ENCODE results near the gene JHY.

The JHY gene

GRCh38 chr11:122981388-122982264, 99.1 kb downstream of the JHY start, which contains the start of gene BSX:
BSX (minus strand) TSS chr11:122981834; CDS start chr11:122981671, 163 bp downstream.
- Histone ChIP-seq H3K23ac (ENCODE audit: low read length in 2 of 2) (no peak within 1 kb of the TSS), H3K4me1 (ENCODE audit: control insufficient read depth, insufficient read depth, low read depth, low read length) (peaks cover 26% of the 10 kb centered on the region), H2BK120ac (ENCODE audit: low read depth, low read length) (no peak within 1 kb of the TSS), H2BK5ac (ENCODE audit: low read depth, low read length, poor library complexity, severe bottlenecking) (no peak within 1 kb of the TSS), H3K27me3 (ENCODE audit: control insufficient read depth in 1 of 2, insufficient read depth in 1 of 2, low read length in 2 of 2) (peaks cover 94 to 99% of the 10 kb centered on the region in 2 experiments), H3K18ac (ENCODE audit: low read depth in 1 of 2, low read length in 2 of 2) (no peak within 1 kb of the TSS), H2AFZ (ENCODE audit: low read depth, low read length) (no peak within 1 kb of the TSS), H3K79me1 (replicated peaks; ENCODE audit: low read length, poor library complexity, severe bottlenecking) (no peaks in the 10 kb centered on the region), H3K9ac (ENCODE audit: low read length) (no peak within 1 kb of the TSS), H3K14ac (ENCODE audit: low read length in 2 of 2) (no peak within 1 kb of the TSS), H3K4ac (ENCODE audit: low read depth in 1 of 2, low read length in 2 of 2) (no peak within 1 kb of the TSS), H4K8ac (ENCODE audit: low read length) (no peak within 1 kb of the TSS), H3K4me2 (ENCODE audit: low read length, poor library complexity, severe bottlenecking) (peak within 1 kb of the TSS; percentile 32), H2BK15ac (ENCODE audit: low read depth, poor library complexity, severe bottlenecking) (no peak within 1 kb of the TSS), H3K36me3 (ENCODE audit: control insufficient read depth in 1 of 2, insufficient read depth in 2 of 2, low read depth in 1 of 2, low read length in 2 of 2) (no peaks in the 10 kb centered on the region), H4K91ac (ENCODE audit: low read length) (no peak within 1 kb of the TSS), H2AK5ac (ENCODE audit: low read length, severe bottlenecking) (no peak within 1 kb of the TSS), H3K27ac (ENCODE audit: low read length, poor library complexity, severe bottlenecking) (no peak within 1 kb of the TSS), H2BK12ac (ENCODE audit: low read length in 2 of 2) (no peak within 1 kb of the TSS), H3K4me3 (ENCODE audit: insufficient read depth in 1 of 2, low read depth in 1 of 2, low read length in 2 of 2) (no peak within 1 kb of the TSS), H3K9me3 (ENCODE audit: control insufficient read depth, low read length) (no peaks in the 10 kb centered on the region)
- peak; percentile 43 for DNase-seq
- 14% methylated on average over 35 of the region's 35 CpGs for WGBS

DNA sequence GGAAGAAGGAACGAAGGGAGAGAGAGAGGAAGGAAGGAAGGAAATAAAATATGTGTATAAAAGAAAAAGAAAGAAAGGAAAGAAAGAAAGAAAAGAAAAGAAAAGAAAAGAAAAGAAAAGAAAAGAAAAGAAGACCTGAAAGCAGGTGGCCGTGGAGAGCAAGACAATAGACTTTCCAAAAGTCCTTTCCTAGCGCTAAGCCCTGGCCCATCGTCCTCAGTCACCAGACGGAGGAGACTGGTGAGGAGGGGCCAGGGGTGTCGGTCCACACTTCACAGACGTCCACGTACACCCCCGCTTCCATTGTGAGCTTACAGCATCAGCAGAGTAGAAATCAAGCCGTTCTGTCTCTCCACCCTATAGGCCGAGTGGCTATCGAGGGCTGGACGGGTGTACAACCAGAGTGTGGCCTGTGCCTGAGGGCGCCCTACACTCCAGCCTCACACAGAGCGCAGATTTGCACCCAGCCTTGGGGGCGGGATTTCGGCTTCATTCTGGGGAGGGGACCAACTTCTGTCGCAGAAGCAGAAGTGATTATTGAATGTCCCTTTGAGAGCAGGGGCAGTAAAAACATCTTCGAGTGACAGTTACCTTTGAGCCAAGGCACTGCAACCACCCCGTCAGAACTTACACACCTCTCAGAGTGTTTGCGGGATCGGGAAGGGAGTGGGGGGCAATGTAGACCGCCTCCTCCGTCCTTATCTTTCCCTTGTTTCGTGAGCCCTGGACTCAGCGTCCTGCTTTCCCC, 101.1 kb downstream of the JHY start:
- H2AFZ ChIP-seq (ENCODE audit: low read depth, low read length) = no peak overlapping the region
- no peak overlapping the region for H2BK5ac ChIP-seq (ENCODE audit: low read depth, low read length, poor library complexity, severe bottlenecking)
- H3K4me3 ChIP-seq (ENCODE audit: insufficient read depth in 1 of 2, low read depth in 1 of 2, low read length in 2 of 2) = peak overlapping the region; percentile 63 to 82
- no peaks in the 10 kb centered on the region for H3K9me3 ChIP-seq (ENCODE audit: control insufficient read depth, low read length)
- H3K4me1 ChIP-seq (ENCODE audit: control insufficient read depth, insufficient read depth, low read depth, low read length) = peaks cover 16% of the 10 kb centered on the region
- H3K14ac ChIP-seq (ENCODE audit: low read length in 2 of 2) = no peak overlapping the region
- no peak overlapping the region for H3K27ac ChIP-seq (ENCODE audit: low read length, poor library complexity, severe bottlenecking)
- peak overlapping the region; percentile 78 for H3K4me2 ChIP-seq (ENCODE audit: low read length, poor library complexity, severe bottlenecking)
- no peak overlapping the region for H3K18ac ChIP-seq (ENCODE audit: low read depth in 1 of 2, low read length in 2 of 2)
- H3K27me3 ChIP-seq (ENCODE audit: control insufficient read depth in 1 of 2, insufficient read depth in 1 of 2, low read length in 2 of 2) = peaks cover 74 to 92% of the 10 kb centered on the region in 2 experiments
- peak overlapping the region; percentile 75 for H3K9ac ChIP-seq (ENCODE audit: low read length)
- no peak overlapping the region for H2AK5ac ChIP-seq (ENCODE audit: low read length, severe bottlenecking)
- no peak overlapping the region for H4K91ac ChIP-seq (ENCODE audit: low read length)
- no peak overlapping the region for H3K4ac ChIP-seq (ENCODE audit: low read depth in 1 of 2, low read length in 2 of 2)
- no peak overlapping the region for H4K8ac ChIP-seq (ENCODE audit: low read length)
- no peak overlapping the region for H2BK15ac ChIP-seq (ENCODE audit: low read depth, poor library complexity, severe bottlenecking)
- no peak overlapping the region for H2BK120ac ChIP-seq (ENCODE audit: low read depth, low read length)
- peak overlapping the region; percentile 47 to 64 for H3K23ac ChIP-seq (ENCODE audit: low read length in 2 of 2)
- no peaks in the 10 kb centered on the region for H3K36me3 ChIP-seq (ENCODE audit: control insufficient read depth in 1 of 2, insufficient read depth in 2 of 2, low read depth in 1 of 2, low read length in 2 of 2)
- WGBS = 19% methylated on average over 20 of the region's 26 CpGs
- no peaks in the 10 kb centered on the region for H3K79me1 ChIP-seq (replicated peaks; ENCODE audit: low read length, poor library complexity, severe bottlenecking)
- no peak overlapping the region for H2BK12ac ChIP-seq (ENCODE audit: low read length in 2 of 2)
- no peak for DNase-seq

- no peaks in the 10 kb centered on the region for H3K9me3 ChIP-seq (ENCODE audit: control insufficient read depth, low read length)
- no peak overlapping the region for H2BK15ac ChIP-seq (ENCODE audit: low read depth, poor library complexity, severe bottlenecking)
- H4K8ac ChIP-seq (ENCODE audit: low read length) = peak overlapping the region; percentile 22
- peak overlapping the region; percentile 78 for H3K4me2 ChIP-seq (ENCODE audit: low read length, poor library complexity, severe bottlenecking)
- no peak overlapping the region for H2BK5ac ChIP-seq (ENCODE audit: low read depth, low read length, poor library complexity, severe bottlenecking)
- no peak overlapping the region for H3K14ac ChIP-seq (ENCODE audit: low read length in 2 of 2)
- no peak overlapping the region for H2BK12ac ChIP-seq (ENCODE audit: low read length in 2 of 2)
- peak overlapping the region; percentile 75 for H3K9ac ChIP-seq (ENCODE audit: low read length)
- WGBS = 2% methylated on average over 54 of the region's 59 CpGs
- no peak overlapping the region for H4K91ac ChIP-seq (ENCODE audit: low read length)
- no peak overlapping the region for H3K23ac ChIP-seq (ENCODE audit: low read length in 2 of 2)
- H2BK120ac ChIP-seq (ENCODE audit: low read depth, low read length) = no peak overlapping the region
- no peak overlapping the region for H3K18ac ChIP-seq (ENCODE audit: low read depth in 1 of 2, low read length in 2 of 2)
- H3K4me1 ChIP-seq (ENCODE audit: control insufficient read depth, insufficient read depth, low read depth, low read length) = peaks cover 12% of the 10 kb centered on the region
- H3K79me1 ChIP-seq (replicated peaks; ENCODE audit: low read length, poor library complexity, severe bottlenecking) = no peaks in the 10 kb centered on the region
- peak; percentile 29 for DNase-seq
- H3K36me3 ChIP-seq (ENCODE audit: control insufficient read depth in 1 of 2, insufficient read depth in 2 of 2, low read depth in 1 of 2, low read length in 2 of 2) = no peaks in the 10 kb centered on the region
- no peak overlapping the region for H3K4ac ChIP-seq (ENCODE audit: low read depth in 1 of 2, low read length in 2 of 2)
- peak overlapping the region; percentile 63 to 82 for H3K4me3 ChIP-seq (ENCODE audit: insufficient read depth in 1 of 2, low read depth in 1 of 2, low read length in 2 of 2)
- H3K27me3 ChIP-seq (ENCODE audit: control insufficient read depth in 1 of 2, insufficient read depth in 1 of 2, low read length in 2 of 2) = peaks cover 66 to 84% of the 10 kb centered on the region in 2 experiments
- no peak overlapping the region for H3K27ac ChIP-seq (ENCODE audit: low read length, poor library complexity, severe bottlenecking)
- no peak overlapping the region for H2AK5ac ChIP-seq (ENCODE audit: low read length, severe bottlenecking)
- peak overlapping the region; percentile 32 for H2AFZ ChIP-seq (ENCODE audit: low read depth, low read length)
These were observed 101.8 kb downstream of the JHY start for GRCh38 chr11:122984186-122985011.
